Measurements from ENCODE around the gene TIMM23.
"Not testable (repeated sequence)": the region's sequence is repeated elsewhere in the genome, so short reads cannot be mapped to it uniquely, and the experiment has no call there.

The TIMM23 gene

GRCh38 chr10:45972106-45972812, at the start of gene TIMM23:
TIMM23 (plus strand) TSS chr10:45972489; CDS start chr10:45972625, 136 bp downstream.
- peak; percentile 83 to 88 for DNase-seq

DNA sequence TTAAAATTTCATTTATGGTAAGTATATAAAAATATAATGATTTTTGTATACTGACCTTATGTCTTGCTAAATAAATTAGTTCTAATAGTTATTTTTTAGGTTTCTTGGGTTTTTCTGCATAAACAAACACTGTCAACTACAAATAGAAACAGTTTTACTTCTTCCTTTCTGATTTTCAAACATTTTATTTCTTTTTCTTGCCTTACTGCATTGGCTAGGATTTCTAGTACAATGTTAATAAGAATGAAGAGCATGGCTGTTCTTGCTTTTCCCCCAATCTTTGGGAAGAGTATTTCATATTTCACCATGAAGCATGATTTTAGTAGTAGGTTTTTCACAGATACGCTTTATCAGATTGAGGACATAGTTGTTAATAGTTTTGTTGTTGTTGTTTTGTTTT, 45.5 kb upstream of the TIMM23 start:
- not testable (repeated sequence) for DNase-seq

- DNase-seq: not testable (repeated sequence)
Observed at GRCh38 chr10:45931305-45931704, 41.0 kb upstream of the TIMM23 start.

GRCh38 chr10:45934788-45935187, 37.5 kb upstream of the TIMM23 start:
- not testable (repeated sequence) for DNase-seq

GRCh38 chr10:45939176-45939697, 33.1 kb upstream of the TIMM23 start:
- DNase-seq: not testable (repeated sequence)

- not testable (repeated sequence) for DNase-seq
Observed at GRCh38 chr10:45941196-45941595, 31.1 kb upstream of the TIMM23 start.

GRCh38 chr10:45945476-45945875, 26.8 kb upstream of the TIMM23 start:
- not testable (repeated sequence) for DNase-seq

GRCh38 chr10:45947363-45947762, 24.9 kb upstream of the TIMM23 start:
- DNase-seq: not testable (repeated sequence)

- not testable (repeated sequence) for DNase-seq
Observed at GRCh38 chr10:45948801-45949200, 23.5 kb upstream of the TIMM23 start.

- not testable (repeated sequence) for DNase-seq
Observed at GRCh38 chr10:45954367-45954766, 17.9 kb upstream of the TIMM23 start.

DNA sequence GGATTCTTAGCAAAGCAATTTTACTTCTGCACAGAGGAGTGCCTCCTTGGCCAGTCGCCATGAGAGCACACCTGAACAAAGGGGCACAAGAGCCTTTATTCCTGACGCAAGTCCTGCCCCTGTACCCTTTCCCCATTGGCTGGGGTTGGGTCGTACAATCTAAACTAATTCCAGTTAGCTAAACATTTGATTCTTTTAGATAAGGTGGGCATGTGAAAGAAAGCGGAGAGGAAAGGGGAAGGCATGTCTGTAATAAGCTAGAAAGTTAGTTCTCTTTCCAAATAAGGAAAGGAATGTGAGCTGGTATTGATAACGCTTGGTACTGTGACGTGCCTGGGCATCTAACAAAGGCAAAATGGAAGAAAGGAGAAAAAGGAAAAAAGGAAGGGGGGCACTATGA, 15.7 kb upstream of the TIMM23 start:
- DNase-seq: not testable (repeated sequence)

GRCh38 chr10:45957928-45958327, 14.4 kb upstream of the TIMM23 start:
- not testable (repeated sequence) for DNase-seq

DNA sequence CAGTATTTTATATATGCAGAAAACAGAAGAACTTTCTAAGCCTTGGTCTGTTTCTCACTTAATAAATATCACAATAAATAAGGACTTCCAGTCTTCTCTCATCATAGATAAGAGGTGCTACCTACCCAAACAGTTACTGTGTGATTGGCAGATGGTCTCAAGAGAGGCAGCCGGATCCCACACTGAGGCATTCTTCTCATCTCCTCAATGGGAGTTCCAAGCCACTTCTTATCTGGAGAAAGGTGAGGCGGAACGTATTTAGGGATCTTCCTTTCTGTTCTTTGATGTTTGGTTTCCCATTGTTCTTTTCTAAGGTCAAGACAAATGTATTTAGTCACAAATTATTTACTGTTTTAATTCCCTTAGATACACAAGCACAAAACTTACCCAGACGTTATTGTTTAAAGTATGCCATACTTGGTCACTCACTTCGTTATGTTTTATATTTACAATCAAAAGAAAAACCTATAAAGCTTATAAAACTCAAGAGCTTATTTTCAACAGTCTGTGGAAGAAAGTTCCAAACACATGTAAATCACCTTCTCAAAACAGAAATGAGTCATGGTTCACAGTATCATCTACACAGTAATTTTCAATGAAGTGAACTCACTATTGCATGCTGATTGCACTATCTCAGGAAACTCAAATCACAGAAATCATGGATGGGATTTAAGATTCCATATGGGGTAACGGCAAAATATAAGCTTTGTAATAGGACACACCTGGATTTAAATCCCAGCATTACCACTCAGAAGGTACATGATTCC, 9.4 kb upstream of the TIMM23 start:
- not testable (repeated sequence) for DNase-seq

DNA sequence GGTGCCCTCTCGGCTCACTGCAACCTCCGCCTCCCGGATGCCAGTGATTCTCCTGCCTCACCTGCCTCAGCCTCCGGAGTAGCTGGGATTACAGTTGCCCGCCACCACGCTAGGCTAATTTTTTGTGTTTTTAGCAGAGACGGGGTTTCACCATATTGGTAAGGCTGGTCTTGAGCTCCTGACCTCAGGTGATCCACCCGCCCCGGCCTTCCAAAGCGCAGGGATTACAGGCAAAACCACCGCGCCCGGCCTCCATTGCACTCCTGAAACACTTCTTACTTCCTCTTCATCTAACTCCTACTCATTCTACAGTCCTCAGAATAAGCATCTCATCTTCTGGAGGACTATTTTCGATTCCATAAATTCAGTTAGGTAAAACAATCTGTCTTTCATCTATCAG, 1.3 kb upstream of the TIMM23 start:
- not testable (repeated sequence) for DNase-seq

DNA sequence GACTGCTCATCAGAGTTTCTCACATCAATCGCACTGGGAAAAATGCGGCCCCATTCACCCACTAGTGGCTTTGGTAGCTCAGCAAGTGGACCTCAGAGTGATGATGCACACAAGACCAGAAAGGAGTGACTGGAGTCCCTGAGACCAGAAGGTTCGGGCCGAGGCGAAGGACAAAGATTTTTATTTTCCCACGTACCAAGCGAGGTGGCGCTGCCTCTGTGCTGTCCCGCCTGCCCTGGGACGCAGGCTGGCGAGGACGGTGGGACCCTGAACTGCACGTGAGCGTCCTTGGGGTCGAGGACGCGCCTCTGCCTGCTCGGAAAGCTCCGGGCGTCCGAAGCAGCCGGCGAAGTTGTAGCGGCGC, 565 bp upstream of the TIMM23 start:
- DNase-seq: peak in 1 of 2 donors; percentile 2

DNA sequence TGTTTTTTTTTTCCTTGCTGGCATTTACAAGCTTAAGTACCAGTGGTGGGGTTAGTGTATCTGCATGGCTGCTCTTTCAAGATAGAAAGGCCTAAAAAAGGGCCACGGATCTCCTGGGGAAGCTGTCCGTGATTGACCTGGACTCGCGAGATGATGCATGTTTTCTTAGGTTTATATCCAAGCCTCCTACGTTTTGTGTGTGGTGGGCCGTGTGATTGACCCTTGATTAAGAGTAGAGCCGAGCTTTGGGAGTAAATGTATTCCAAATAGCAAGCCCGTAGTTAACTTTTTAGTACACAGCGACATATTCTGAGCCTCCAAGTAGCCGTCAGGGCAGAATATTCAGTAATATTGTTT, 502 bp downstream of the TIMM23 start:
- not testable (repeated sequence) for DNase-seq

DNA sequence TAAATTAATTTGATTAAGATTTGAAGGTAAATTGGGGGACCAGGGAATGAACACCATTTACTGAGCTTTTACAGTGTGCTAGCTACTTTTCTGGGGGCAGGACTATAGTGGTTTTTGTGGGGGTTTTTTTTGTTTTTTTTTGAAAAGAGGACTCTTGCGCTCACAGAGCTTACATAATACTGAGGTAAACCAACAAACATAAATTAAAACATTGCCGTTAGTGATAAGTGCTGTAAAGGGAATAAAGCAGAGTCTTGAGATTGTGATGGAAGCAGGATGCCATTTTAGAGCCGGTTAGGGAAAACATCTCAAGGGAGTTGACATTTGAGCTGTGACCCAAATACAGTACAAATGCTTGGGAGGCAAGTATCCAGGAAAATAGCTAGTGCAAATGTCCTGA, 1.8 kb downstream of the TIMM23 start:
- DNase-seq: not testable (repeated sequence)

DNA sequence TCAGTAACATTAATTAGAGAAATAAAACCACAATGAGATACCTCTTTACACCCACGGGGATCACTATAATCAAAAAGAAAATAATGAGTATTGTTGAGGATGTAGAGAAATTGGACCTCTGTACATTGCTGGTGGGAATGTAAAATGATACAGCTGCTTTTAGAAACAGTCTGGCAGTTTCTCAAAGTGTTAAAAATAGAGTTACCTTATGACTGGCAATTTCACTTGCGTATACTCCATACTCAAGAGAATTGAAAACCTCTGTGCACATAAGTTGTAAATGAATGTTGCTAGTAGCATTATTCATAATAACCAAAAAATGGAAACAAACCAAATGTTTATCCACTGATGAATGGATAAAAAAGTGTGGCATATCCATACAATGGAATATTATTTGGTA, 6.3 kb downstream of the TIMM23 start:
- not testable (repeated sequence) for DNase-seq

GRCh38 chr10:45981367-45981766, 9.1 kb downstream of the TIMM23 start:
- DNase-seq: not testable (repeated sequence)

DNA sequence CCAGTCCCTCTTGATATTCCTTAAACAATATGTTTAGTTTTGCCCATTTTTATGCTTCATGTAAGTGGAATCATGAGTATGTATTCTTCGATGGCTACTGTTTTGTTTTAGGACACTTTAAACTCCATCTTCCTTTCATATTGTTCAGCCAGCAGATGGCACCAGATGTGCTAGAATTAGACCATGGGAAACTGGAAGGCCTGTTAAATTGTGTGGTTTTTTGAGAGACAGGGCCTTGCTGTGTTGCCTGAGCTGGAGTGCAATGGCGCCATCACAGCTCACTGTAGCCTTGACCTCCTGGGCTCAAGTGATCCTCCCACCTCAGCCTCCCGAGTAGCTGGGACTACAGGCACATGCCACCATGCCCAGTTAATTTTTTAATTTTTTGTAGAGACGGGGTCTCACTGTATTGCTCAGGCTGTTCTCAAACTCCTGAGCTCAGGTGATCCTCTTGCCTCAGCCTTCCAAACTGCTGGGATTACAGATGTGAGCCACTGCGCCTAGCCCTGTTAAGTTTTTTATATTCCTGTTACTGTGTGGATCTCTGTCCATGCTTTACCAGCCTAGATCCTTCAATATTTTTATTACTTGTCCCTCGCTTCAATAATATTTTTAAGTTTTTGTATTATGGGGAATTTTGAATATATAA, 11.4 kb downstream of the TIMM23 start:
- peak in 1 of 2 donors; percentile 15 for DNase-seq

DNA sequence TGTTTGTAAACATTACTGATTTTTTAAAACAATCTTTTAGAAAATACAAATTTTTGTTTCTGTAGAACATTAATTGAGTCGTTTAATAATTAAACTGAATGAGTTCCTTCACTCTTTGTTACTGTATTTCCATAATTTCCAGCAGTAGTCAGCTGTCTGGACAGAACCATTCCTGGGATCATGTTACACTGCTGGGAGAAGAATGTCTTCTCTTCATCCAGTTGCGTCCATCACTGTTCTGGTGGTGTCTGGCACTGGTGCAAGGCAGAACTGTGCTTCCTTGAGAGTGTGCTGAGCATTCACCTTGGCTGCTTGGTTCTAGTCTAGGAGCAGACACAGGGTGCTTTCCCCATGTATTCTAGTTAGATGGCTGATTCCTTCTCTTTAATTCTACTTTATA, 12.2 kb downstream of the TIMM23 start:
- DNase-seq: not testable (repeated sequence)

DNA sequence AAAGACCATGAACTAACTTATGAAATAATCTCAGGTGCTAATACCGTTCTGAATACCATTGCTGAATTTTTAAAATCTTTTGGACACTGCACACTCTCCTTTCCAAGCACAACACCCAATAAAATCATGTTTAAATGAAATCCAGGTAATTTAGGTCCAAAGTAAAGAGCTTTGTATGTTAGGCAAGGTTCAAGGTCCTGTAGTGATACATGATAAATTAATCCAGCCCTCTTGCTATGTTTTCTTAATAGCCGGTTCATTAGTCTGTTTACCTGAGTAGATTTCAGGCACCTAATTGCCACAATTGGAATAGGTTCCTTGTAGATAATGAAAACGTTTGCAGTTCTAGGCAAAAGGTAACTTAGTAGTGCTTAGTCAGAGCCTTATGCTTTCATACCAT, 13.3 kb downstream of the TIMM23 start:
- DNase-seq: not testable (repeated sequence)

- DNase-seq: no peak
Observed at GRCh38 chr10:45997557-45997956, 25.3 kb downstream of the TIMM23 start.
